Jurkat, Clone E6-1 (cell line): Measurements from ENCODE around the gene CELSR1.
A peak's percentile ranks its signal among the peaks of the same experiment; 100 is the strongest.
"Not testable (repeated sequence)": the region's sequence is repeated elsewhere in the genome, so short reads cannot be mapped to it uniquely, and the experiment has no call there.

Source experiments
- DNase-seq: peaks from one replicate; pipeline ENCODE4 v3.0.0-alpha.2; 2011; ENCODE audit warnings: low read depth, low spot score
- H3K4me3 ChIP-seq: 2 replicates; pipeline ENCODE4 v1.5.1; 2011; ENCODE audit warnings: mild to moderate bottlenecking, low read length, control low read depth, moderate library complexity

CELSR1 gene

GRCh38 chr22:46502440-46503175 is 34.8 kb downstream of the CELSR1 start:
- no peak for DNase-seq
- H3K4me3 ChIP-seq = no peak overlapping the region

- no peak for DNase-seq
- no peak overlapping the region for H3K4me3 ChIP-seq
Observed at GRCh38 chr22:46501701-46502100, 35.7 kb downstream of the CELSR1 start.

GRCh38 chr22:46501265-46501664 is 36.2 kb downstream of the CELSR1 start:
- not testable (repeated sequence) for DNase-seq, H3K4me3 ChIP-seq

- DNase-seq = no peak
- no peak overlapping the region for H3K4me3 ChIP-seq
Observed at GRCh38 chr22:46500201-46500600, 37.2 kb downstream of the CELSR1 start.

GRCh38 chr22:46499805-46500189 is 37.6 kb downstream of the CELSR1 start:
- H3K4me3 ChIP-seq = no peak overlapping the region
- no peak for DNase-seq

GRCh38 chr22:46491946-46492345 is 45.5 kb downstream of the CELSR1 start:
- no peak for DNase-seq
- H3K4me3 ChIP-seq = no peak overlapping the region

- no peak for DNase-seq
- no peak overlapping the region for H3K4me3 ChIP-seq
Observed at GRCh38 chr22:46490538-46490937, 46.9 kb downstream of the CELSR1 start.

- DNase-seq = no peak
- H3K4me3 ChIP-seq = no peak overlapping the region
Observed at GRCh38 chr22:46486996-46487717, 50.3 kb downstream of the CELSR1 start.

GRCh38 chr22:46484861-46485595 is 52.4 kb downstream of the CELSR1 start:
- DNase-seq = no peak
- H3K4me3 ChIP-seq = no peak overlapping the region

GRCh38 chr22:46484156-46484860 is 53.1 kb downstream of the CELSR1 start:
- H3K4me3 ChIP-seq = no peak overlapping the region
- DNase-seq = no peak

- no peak overlapping the region for H3K4me3 ChIP-seq
- peak; percentile 15 for DNase-seq
Observed at GRCh38 chr22:46483353-46483752, 54.1 kb downstream of the CELSR1 start.

- no peak overlapping the region for H3K4me3 ChIP-seq
- DNase-seq = peak; percentile 29
Observed at GRCh38 chr22:46482056-46482675, 55.3 kb downstream of the CELSR1 start.

GRCh38 chr22:46481386-46481785 is 56.0 kb downstream of the CELSR1 start:
- DNase-seq = no peak
- no peak overlapping the region for H3K4me3 ChIP-seq

GRCh38 chr22:46480396-46480795 is 57.0 kb downstream of the CELSR1 start:
- no peak for DNase-seq

GRCh38 chr22:46479046-46479445 is 58.4 kb downstream of the CELSR1 start:
- no peak for DNase-seq
- H3K4me3 ChIP-seq = no peak overlapping the region

More at GRCh38 chr22:46480396-46480795, 57.0 kb downstream of the CELSR1 start:
- H3K4me3 ChIP-seq = no peak overlapping the region

GRCh38 chr22:46478083-46478551 is 59.3 kb downstream of the CELSR1 start:
- no peak for DNase-seq

GRCh38 chr22:46476547-46476941 is 60.9 kb downstream of the CELSR1 start:
- no peak for DNase-seq
- no peak overlapping the region for H3K4me3 ChIP-seq

More at GRCh38 chr22:46478083-46478551, 59.3 kb downstream of the CELSR1 start:
- H3K4me3 ChIP-seq = no peak overlapping the region

GRCh38 chr22:46473896-46474557 is 63.4 kb downstream of the CELSR1 start:
- no peak for DNase-seq
- no peak overlapping the region for H3K4me3 ChIP-seq
